Skeletal muscle tissue (tissue), 4 donors: ENCODE results near the gene RB1. TPM values are rescaled to one million over a fixed set of nuclear protein-coding genes. Genes with fewer than 3 reads are reported as not detected.
"Not testable (repeated sequence)": the region's sequence is repeated elsewhere in the genome, so short reads cannot be mapped to it uniquely, and the experiment has no call there.

Experiments
- H3K27ac ChIP-seq: one replicate; pipeline ENCODE4 v1.7.0; 2013; ENCODE audit warnings: mild to moderate bottlenecking, low read depth, low read length, inconsistent platforms
- H3K27me3 ChIP-seq, 3 donors: one replicate each; pipeline ENCODE4 v1.7.0; 2013; ENCODE audit warnings: low read length in 3 of 3; ENCODE audit not compliant: control insufficient read depth in 3 of 3, insufficient read depth in 3 of 3
- H3K36me3 ChIP-seq, 3 donors: one replicate each; pipeline ENCODE4 v1.7.0; 2013; ENCODE audit warnings: low read length in 3 of 3; ENCODE audit not compliant: control insufficient read depth in 3 of 3, insufficient read depth in 3 of 3
- H3K4me1 ChIP-seq, 3 donors: one replicate each; pipeline ENCODE4 v1.7.0; 2013; ENCODE audit warnings: low read length in 3 of 3, mild to moderate bottlenecking in 3 of 3; ENCODE audit not compliant: control insufficient read depth in 3 of 3, insufficient read depth in 3 of 3
- H3K4me3 ChIP-seq, 3 donors: one replicate each; pipeline ENCODE4 v1.7.0; 2013; ENCODE audit warnings: low read length in 3 of 3
- H3K9ac ChIP-seq, 3 donors: one replicate each; pipeline ENCODE4 v1.7.0; 2013; ENCODE audit warnings: low read length in 3 of 3, mild to moderate bottlenecking in 3 of 3, moderate library complexity in 2 of 3, low read depth in 1 of 3
- H3K9me3 ChIP-seq, 3 donors: one replicate each; pipeline ENCODE4 v1.7.0; 2013; ENCODE audit warnings: low read length in 3 of 3; ENCODE audit not compliant: control insufficient read depth in 3 of 3
- total RNA-seq: library from RNA; depleted of rRNA; stranded (reverse); fragments of >200 nt; gene quantifications from one replicate; pipeline ENCODE4 v1.2.3, GENCODE V29; 2014
- donor health status: Osteomylitis.

The RB1 gene
- total RNA-seq, 1 donor from 2014 or later: 39.7 TPM

GRCh38 chr13:48339198-48339597 lies 35.6 kb downstream of the RB1 start:
- not testable (repeated sequence) for H3K4me3 ChIP-seq, H3K9ac ChIP-seq

GRCh38 chr13:48344264-48344663 lies 40.7 kb downstream of the RB1 start:
- H3K4me1 ChIP-seq: no peaks in the 10 kb centered on the region
- H3K9me3 ChIP-seq: no peaks in the 10 kb centered on the region
- H3K36me3 ChIP-seq: peaks cover 3 to 12% (median 7%) of the 10 kb centered on the region in 3 donors
- no peak overlapping the region for H3K4me3 ChIP-seq
- no peak overlapping the region for H3K27ac ChIP-seq
- no peaks in the 10 kb centered on the region for H3K27me3 ChIP-seq
- H3K9ac ChIP-seq: no peak overlapping the region

More at GRCh38 chr13:48339198-48339597, 35.6 kb downstream of the RB1 start:
- H3K9me3 ChIP-seq, H3K27me3 ChIP-seq, H3K27ac ChIP-seq, H3K36me3 ChIP-seq, H3K4me1 ChIP-seq: not testable (repeated sequence)

- H3K4me3 ChIP-seq: no peak overlapping the region
- H3K27ac ChIP-seq: no peak overlapping the region
- H3K9me3 ChIP-seq: no peaks in the 10 kb centered on the region
- H3K27me3 ChIP-seq: no peaks in the 10 kb centered on the region
- no peak overlapping the region for H3K9ac ChIP-seq
- peaks cover 5 to 22% (median 22%) of the 10 kb centered on the region in 3 donors for H3K36me3 ChIP-seq
- H3K4me1 ChIP-seq: no peaks in the 10 kb centered on the region
Measured at GRCh38 chr13:48346583-48346982, 43.0 kb downstream of the RB1 start.

- peaks cover 0 to 3% (median 0%) of the 10 kb centered on the region in 3 donors for H3K9me3 ChIP-seq
- H3K4me1 ChIP-seq: no peaks in the 10 kb centered on the region
- H3K9ac ChIP-seq: no peak overlapping the region
- H3K27ac ChIP-seq: no peak overlapping the region
- H3K4me3 ChIP-seq: no peak overlapping the region
- no peaks in the 10 kb centered on the region for H3K27me3 ChIP-seq
- H3K36me3 ChIP-seq: peaks cover 5 to 29% (median 22%) of the 10 kb centered on the region in 3 donors
Measured at GRCh38 chr13:48349525-48349924, 46.0 kb downstream of the RB1 start.

DNA sequence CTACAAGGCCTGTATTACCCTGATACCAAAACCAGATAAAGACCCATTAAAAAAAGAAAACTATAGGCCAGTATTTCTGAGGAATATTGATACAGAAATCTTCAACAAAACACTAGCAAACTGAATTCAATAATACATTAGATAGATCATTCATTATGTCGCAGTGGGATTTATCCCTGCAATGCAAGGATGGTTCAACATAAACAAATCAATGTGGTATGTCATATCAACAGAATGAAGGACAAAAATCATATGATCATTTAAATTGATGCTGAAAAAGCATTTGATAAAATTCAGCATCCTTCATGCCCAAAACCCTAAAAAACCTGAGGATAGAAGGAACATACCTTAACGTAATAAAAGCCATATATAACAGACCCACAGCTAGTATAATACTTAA lies 50.0 kb downstream of the RB1 start:
- H3K36me3 ChIP-seq: peaks cover 5 to 22% (median 10%) of the 10 kb centered on the region in 3 donors
- peaks cover 0 to 3% (median 0%) of the 10 kb centered on the region in 3 donors for H3K9me3 ChIP-seq
- no peak overlapping the region for H3K4me3 ChIP-seq

GRCh38 chr13:48355524-48355923 lies 52.0 kb downstream of the RB1 start:
- not testable (repeated sequence) for H3K4me1 ChIP-seq, H3K27ac ChIP-seq, H3K27me3 ChIP-seq, H3K9me3 ChIP-seq, H3K9ac ChIP-seq, H3K4me3 ChIP-seq
- H3K36me3 ChIP-seq: peaks cover 3 to 15% (median 4%) of the 10 kb centered on the region in 3 donors

More for the DNA sequence above, 50.0 kb downstream of the RB1 start:
- H3K4me1 ChIP-seq: no peaks in the 10 kb centered on the region
- no peak overlapping the region for H3K9ac ChIP-seq
- no peaks in the 10 kb centered on the region for H3K27me3 ChIP-seq
- H3K27ac ChIP-seq: no peak overlapping the region

- Histone ChIP-seq H3K4me3 (no peak overlapping the region), H3K4me1 (no peaks in the 10 kb centered on the region), H3K9ac (no peak overlapping the region), H3K27ac (no peak overlapping the region), H3K36me3 (peaks cover 0 to 7% (median 0%) of the 10 kb centered on the region in 3 donors), H3K27me3 (no peaks in the 10 kb centered on the region), H3K9me3 (peaks cover 0 to 3% (median 0%) of the 10 kb centered on the region in 3 donors)
Measured at GRCh38 chr13:48356750-48357149, 53.2 kb downstream of the RB1 start.

DNA sequence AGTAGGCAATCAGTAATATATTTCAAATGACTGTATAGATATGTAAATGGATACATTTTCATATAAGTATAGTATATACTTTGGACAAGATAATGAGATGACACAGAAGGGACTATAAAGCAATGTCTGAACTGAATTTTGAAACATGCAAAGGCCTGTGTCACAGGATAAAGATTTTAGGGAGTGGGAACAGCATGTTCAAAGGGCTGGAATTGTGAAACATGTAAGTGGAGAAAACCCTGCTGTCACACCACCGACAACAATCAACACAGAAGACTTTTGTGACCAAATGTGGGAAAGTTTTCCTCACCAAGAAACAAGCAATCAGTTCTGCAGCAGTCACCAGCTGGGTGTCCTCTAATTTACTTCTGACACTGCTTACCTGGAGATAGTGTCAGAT lies 66.4 kb downstream of the RB1 start:
- no peak overlapping the region for H3K9ac ChIP-seq
- no peaks in the 10 kb centered on the region for H3K9me3 ChIP-seq
- H3K4me3 ChIP-seq: no peak overlapping the region
- H3K36me3 ChIP-seq: peaks cover 2 to 22% (median 10%) of the 10 kb centered on the region in 3 donors
- no peak overlapping the region for H3K27ac ChIP-seq
- no peaks in the 10 kb centered on the region for H3K4me1 ChIP-seq
- no peaks in the 10 kb centered on the region for H3K27me3 ChIP-seq

DNA sequence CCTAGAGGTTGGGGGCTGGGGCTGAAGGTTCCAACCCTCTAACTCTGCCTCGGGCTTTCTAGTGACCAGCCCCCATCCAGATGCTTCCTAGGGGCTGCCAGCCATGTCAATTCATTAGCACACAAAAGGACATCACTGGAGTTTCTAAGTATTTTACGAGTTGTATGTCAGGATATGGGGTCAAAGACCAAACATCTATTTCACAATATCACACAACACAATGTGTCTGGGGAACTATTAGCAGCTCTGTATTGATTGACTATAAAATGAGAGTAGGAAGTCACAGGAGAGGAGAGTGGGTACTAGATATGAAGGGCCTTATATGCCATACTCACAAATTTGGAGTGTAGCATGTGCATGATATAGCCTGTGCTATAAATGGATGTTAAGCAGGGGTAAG lies 67.3 kb downstream of the RB1 start:
- Histone ChIP-seq H3K36me3 (peaks cover 2 to 24% (median 8%) of the 10 kb centered on the region in 3 donors), H3K9me3 (no peaks in the 10 kb centered on the region)

GRCh38 chr13:48377857-48378256 lies 74.3 kb downstream of the RB1 start:
- no peak overlapping the region for H3K9ac ChIP-seq
- no peak overlapping the region for H3K4me3 ChIP-seq
- H3K9me3 ChIP-seq: no peaks in the 10 kb centered on the region
- H3K36me3 ChIP-seq: peaks cover 2 to 25% (median 22%) of the 10 kb centered on the region in 3 donors
- no peaks in the 10 kb centered on the region for H3K27me3 ChIP-seq
- no peak overlapping the region for H3K27ac ChIP-seq
- no peaks in the 10 kb centered on the region for H3K4me1 ChIP-seq

More for the DNA sequence above, 67.3 kb downstream of the RB1 start:
- Histone ChIP-seq H3K4me3 (no peak overlapping the region), H3K27ac (no peak overlapping the region), H3K27me3 (no peaks in the 10 kb centered on the region), H3K4me1 (no peaks in the 10 kb centered on the region), H3K9ac (no peak overlapping the region)
